GM12878 (cell line): ENCODE data around the gene SCYL1. TPM values are rescaled to one million over a fixed set of nuclear protein-coding genes. Genes with fewer than 3 reads are reported as not detected.

Experiments used
- ATAC-seq: fragments of 200-7000 bp; cut with Tn5 transposase; 3 replicates; pipeline ENCODE4 v1.9.1; 2020; ENCODE audit warnings: mild to moderate bottlenecking, moderate library complexity
- BruUV-seq: library from RNA; stranded (reverse); fragments of 400-500 nt; replicated peaks from 2 replicates; lab custom pipeline; 2021; lab: Mats Ljungman, UMichigan
- CTCF ChIA-PET: fragments of 300-600 bp; sonication (Branson Sonifier 250); formaldehyde crosslinking; extraction: SDS; loops from one replicate; lab custom pipeline; 2021; ENCODE audit warnings: inconsistent platforms; lab: Yijun Ruan, JAX
- POLR2A ChIA-PET: fragments of 350-600 bp; formaldehyde crosslinking; extraction: SDS; loops from one replicate; lab custom pipeline; 2021; ENCODE audit warnings: inconsistent platforms; lab: Charles Lee
- RAD21 ChIA-PET: fragments of 300-600 bp; sonication (Branson Sonifier 250); formaldehyde crosslinking; loops from one replicate; lab custom pipeline; 2023; ENCODE audit warnings: antibody characterized with exemption; ENCODE audit not compliant: unreplicated experiment; lab: Charles Lee
- SMC1A ChIA-PET: fragments of 300-600 bp; sonication (Branson Sonifier 250); formaldehyde crosslinking; loops from one replicate; lab custom pipeline; 2023; ENCODE audit not compliant: unreplicated experiment, uncharacterized antibody; lab: Charles Lee
- DNase-seq: peaks from one replicate; pipeline ENCODE4 v3.0.0-alpha.2; 2011; ENCODE audit warnings: low read depth, low spot score
- FAIRE-seq: peaks from 3 replicates; lab custom pipeline; 2011; peaks lifted over from hg19 to GRCh38; lab: Jason Lieb, UNC
- H2AFZ ChIP-seq: 2 replicates; pipeline ENCODE4 v1.6.0; 2011; ENCODE audit warnings: low read depth, low read length, control low read depth; ENCODE audit not compliant: control insufficient read depth
- H3K27ac ChIP-seq: 2 replicates; pipeline ENCODE4 v1.5.1; 2011; ENCODE audit warnings: control low read depth; ENCODE audit not compliant: control insufficient read depth, insufficient read depth
- H3K27me3 ChIP-seq, 2 experiments: replicated peaks in 1 of 2; 2 replicates each; pipeline versions ENCODE4 v1.6.0 to v1.6.1; 2011; ENCODE audit warnings: low read length in 1 of 2; ENCODE audit not compliant: control insufficient read depth in 2 of 2, insufficient read depth in 2 of 2
- H3K36me3 ChIP-seq, 2 experiments: 2 replicates each; pipeline ENCODE4 v1.5.1; 2011; ENCODE audit warnings: low read length in 1 of 2; ENCODE audit not compliant: control insufficient read depth in 2 of 2, insufficient read depth in 2 of 2
- H3K4me1 ChIP-seq: 2 replicates; pipeline ENCODE4 v1.6.1; 2011; ENCODE audit warnings: mild to moderate bottlenecking, low read length, moderate library complexity, mixed read lengths; ENCODE audit not compliant: control insufficient read depth, insufficient read depth
- H3K4me2 ChIP-seq: 2 replicates; pipeline ENCODE4 v1.6.0; 2011; ENCODE audit warnings: control low read depth; ENCODE audit not compliant: control insufficient read depth, insufficient read depth
- H3K4me3 ChIP-seq: fragments of 200-600 bp; sonication (generic); 2 replicates; pipeline ENCODE4 v1.5.1; 2016
- H3K79me2 ChIP-seq: 2 replicates; pipeline ENCODE4 v1.6.0; 2011; ENCODE audit warnings: low read length; ENCODE audit not compliant: control insufficient read depth, insufficient read depth
- H3K9ac ChIP-seq: 2 replicates; pipeline ENCODE4 v1.8.0; 2011; ENCODE audit warnings: low read length, control low read depth, mixed read lengths; ENCODE audit not compliant: control insufficient read depth, insufficient read depth
- H3K9me3 ChIP-seq: replicated peaks from 3 replicates; pipeline ENCODE4 v1.5.1; 2011; ENCODE audit warnings: mild to moderate bottlenecking, low read length; ENCODE audit not compliant: control insufficient read depth, insufficient read depth
- H4K20me1 ChIP-seq: 2 replicates; pipeline ENCODE4 v1.6.0; 2011; ENCODE audit not compliant: control insufficient read depth, insufficient read depth
- BCL11A ChIP-seq: IDR thresholded peaks from 2 replicates; pipeline ENCODE4 v1.6.1; 2011; ENCODE audit warnings: low read depth, low read length
- BHLHE40 ChIP-seq, 2 experiments: fragments of 450-650 bp in 1 of 2; IDR thresholded peaks; 2 replicates each; pipeline ENCODE4 v1.6.1; 2011 to 2017; ENCODE audit warnings: low read depth in 2 of 2, borderline replicate concordance in 1 of 2, improper control_type of control experiment in 1 of 2, low read length in 1 of 2, mild to moderate bottlenecking in 1 of 2
- EZH2 ChIP-seq: IDR thresholded peaks from 2 replicates; pipeline ENCODE4 v1.6.1; 2012; ENCODE audit warnings: low read depth, mild to moderate bottlenecking, control low read depth, inconsistent platforms, low read length, borderline replicate concordance; ENCODE audit not compliant: control insufficient read depth
- NFYA ChIP-seq: IDR thresholded peaks from 2 replicates; pipeline ENCODE4 v1.6.1; 2011; ENCODE audit warnings: low read depth, mild to moderate bottlenecking, low read length, improper control_type of control experiment, borderline replicate concordance
- POLR2A ChIP-seq: IDR thresholded peaks from 2 replicates; pipeline ENCODE4 v1.6.1; 2011; ENCODE audit warnings: low read depth, mild to moderate bottlenecking, low read length
- SIX5 ChIP-seq: IDR thresholded peaks from 2 replicates; pipeline ENCODE4 v1.6.1; 2011; ENCODE audit warnings: mild to moderate bottlenecking, low read depth, low read length, moderate library complexity; ENCODE audit not compliant: severe bottlenecking
- WGBS: methylation state at CpG from one replicate; pipeline ENCODE4 v1.1.6; 2016; ENCODE audit warnings: low lambda C conversion rate; ENCODE audit not compliant: insufficient replicate concordance, insufficient coverage; ENCODE audit errors: missing lambda C conversion rate; 5-methylcytosine and 5-hydroxymethylcytosine counted together
- in situ Hi-C: fragments of 300-500 bp; cut with MboI; formaldehyde crosslinking; loops from 9 replicates; pipeline ENCODE4 v1.14.3; 2018; ENCODE audit warnings: mixed read lengths
- intact Hi-C: fragments of 100-400 bp; cut with micrococcal nuclease; formaldehyde crosslinking; loops from one replicate; pipeline ENCODE4 v1.14.2; 2022; ENCODE audit not compliant: unreplicated experiment
- polyA plus RNA-seq, 11 experiments: library from polyadenylated mRNA; depleted of rRNA in 4 of 11; unstranded in 6 of 11; stranded (reverse) in 5 of 11; fragments of >200 nt; fragmentation: Nextera tagmentation in 4 of 11; fragmentation: Illumina TruSeq in 1 of 11; extraction: Ambion mirVana in 4 of 11; extraction: Trizol in 1 of 11; gene quantifications; 1 replicate in 1 of 11; 2 replicates in 10 of 11; pipeline versions ENCODE4 v1.2.1 to v1.2.3, GENCODE V29; 2011 to 2016; ENCODE audit warnings: inconsistent platforms in 2 of 11, missing spikeins in 2 of 11, low read depth in 1 of 11
- total RNA-seq, 4 experiments: library from RNA; depleted of rRNA in 3 of 4; stranded (reverse); fragments of >200 nt in 3 of 4; fragmentation: Illumina TruSeq in 1 of 4; extraction: Trizol in 1 of 4; gene quantifications; 2 replicates each; pipeline versions ENCODE4 v1.2.1 to v1.2.3, GENCODE V29; 2013 to 2021

SCYL1 gene
- total and polyA plus RNA-seq, 10 of the 15 experiments (the other 5 are each of a cell fraction or from before 2014, with no cell fraction given), result 0.80 to 82.7 (median 51.2) TPM

- H3K4me1 ChIP-seq, result no peaks in the 10 kb centered on the region
- no peaks in the 10 kb centered on the region for H3K9me3 ChIP-seq
- no peaks in the 10 kb centered on the region; a peak in 2 of 4 replicates for H3K27me3 ChIP-seq
- no peaks in the 10 kb centered on the region for H3K79me2 ChIP-seq
- no peak overlapping the region for H3K4me2 ChIP-seq
- FAIRE-seq (no peak), ATAC-seq (no peak), DNase-seq (no peak)
- WGBS, result 48% methylated on average over 5 of the region's 5 CpGs
- no peak overlapping the region for H3K4me3 ChIP-seq
- no peak overlapping the region for H2AFZ ChIP-seq
- intact Hi-C loops, result no loop called here
- no TSS peak for BruUV-seq
- SMC1A ChIA-PET, result interaction anchor here (0.7 kb wide), 1 partner anchor 227 kb away, joined by 3 read pairs; the partner anchor contains the start of gene DPF2
- in situ Hi-C loops, result no loop called here
- POLR2A ChIA-PET, result interaction anchor here (0.5 to 1.1 kb wide), 4 partner anchors 11 to 47 kb away, joined by 3 to 4 read pairs (median 3); partner anchors contain the start of gene ZNRD2
- RAD21 ChIA-PET, result no interaction called here
- H4K20me1 ChIP-seq, result no peaks in the 10 kb centered on the region
- H3K27ac ChIP-seq, result no peak overlapping the region
- no peak for TF ChIP-seq BCL11A
- TF ChIP-seq NFYA, result no peak
- no peak for TF ChIP-seq POLR2A
- no peak for TF ChIP-seq SIX5
- no peak for TF ChIP-seq BHLHE40 (IDR thresholded peaks at IDR 0.05; ENCODE audit: borderline replicate concordance in 1 of 2, low read depth in 2 of 2, low read length in 1 of 2)
- TF ChIP-seq EZH2, result no peak
- CTCF ChIA-PET, result interaction anchor here (0.7 to 2.0 kb wide), 4 partner anchors 15 to 34 kb away, joined by 3 to 6 read pairs (median 4); no protein-coding TSS in a partner anchor
- no peaks in the 10 kb centered on the region for H3K36me3 ChIP-seq
- H3K9ac ChIP-seq, result no peak overlapping the region
These were observed 35.2 kb downstream of the SCYL1 start for GRCh38 chr11:65559951-65560537.
